Activated T-cell treated with anti-CD3 and anti-CD28 coated beads, Interleukin-2, amount 50 U/mL, for 4 hours (primary cell): ENCODE data around the gene EMC7. TPM values are rescaled to one million over a fixed set of nuclear protein-coding genes. Genes with fewer than 3 reads are reported as not detected.

ENCODE experiments used
- ATAC-seq, 2 donors: fragments of 200-7000 bp; cut with Tn5 transposase; one replicate each; pipeline ENCODE4 v1.10.0; 2021
- DNase-seq: peaks from one replicate; pipeline ENCODE4 v3.0.0-alpha.2; 2020
- H3K27me3 Mint-ChIP-seq: one replicate; pipeline ENCODE4 v1.8.0; 2021; ENCODE audit warnings: low read depth, mixed read lengths
- H3K36me3 Mint-ChIP-seq: one replicate; pipeline ENCODE4 v1.8.0; 2022; ENCODE audit warnings: mixed read lengths; ENCODE audit not compliant: insufficient read depth
- H3K4me1 Mint-ChIP-seq: one replicate; pipeline ENCODE4 v1.8.0; 2021; ENCODE audit warnings: low read depth, mixed read lengths
- H3K4me3 Mint-ChIP-seq: one replicate; pipeline ENCODE4 v1.8.0; 2021; ENCODE audit warnings: mild to moderate bottlenecking, moderate library complexity, mixed read lengths
- H3K9me3 Mint-ChIP-seq: one replicate; pipeline ENCODE4 v1.8.0; 2021; ENCODE audit warnings: mixed read lengths
- total RNA-seq, 3 donors: library from RNA; stranded (reverse); gene quantifications; one replicate each; pipeline ENCODE4 v1.2.1, GENCODE V29; 2021

EMC7 gene
- total RNA-seq, 3 donors from 2014 or later, result 73.4 to 77.6 (median 75.0) TPM

DNA sequence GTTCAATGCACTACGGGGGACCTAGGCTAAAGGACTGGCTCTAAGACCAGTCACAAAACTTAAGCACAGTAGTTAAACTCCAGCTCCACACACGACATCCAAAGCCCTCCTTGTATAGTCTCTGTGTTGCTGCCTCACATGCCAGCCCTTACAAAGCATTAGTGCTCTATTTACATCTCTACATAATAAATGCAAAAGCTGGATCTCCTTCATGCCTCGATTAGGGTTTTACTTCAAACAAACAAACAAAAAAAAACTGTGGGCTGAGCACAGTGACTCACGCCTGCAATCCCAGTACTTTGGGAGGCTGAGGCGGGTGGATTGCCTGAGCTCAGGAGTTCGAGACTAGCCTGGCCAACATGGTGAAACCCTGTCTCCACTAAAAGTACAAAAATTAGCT is 9.8 kb upstream of the EMC7 start:
- peaks cover 15% of the 10 kb centered on the region for H3K27me3 Mint-ChIP-seq
- no peak overlapping the region for H3K4me3 Mint-ChIP-seq
- H3K4me1 Mint-ChIP-seq, result no peaks in the 10 kb centered on the region
- H3K9me3 Mint-ChIP-seq, result no peaks in the 10 kb centered on the region
- DNase-seq, result no peak
- ATAC-seq, result no peak
- no peaks in the 10 kb centered on the region for H3K36me3 Mint-ChIP-seq

DNA sequence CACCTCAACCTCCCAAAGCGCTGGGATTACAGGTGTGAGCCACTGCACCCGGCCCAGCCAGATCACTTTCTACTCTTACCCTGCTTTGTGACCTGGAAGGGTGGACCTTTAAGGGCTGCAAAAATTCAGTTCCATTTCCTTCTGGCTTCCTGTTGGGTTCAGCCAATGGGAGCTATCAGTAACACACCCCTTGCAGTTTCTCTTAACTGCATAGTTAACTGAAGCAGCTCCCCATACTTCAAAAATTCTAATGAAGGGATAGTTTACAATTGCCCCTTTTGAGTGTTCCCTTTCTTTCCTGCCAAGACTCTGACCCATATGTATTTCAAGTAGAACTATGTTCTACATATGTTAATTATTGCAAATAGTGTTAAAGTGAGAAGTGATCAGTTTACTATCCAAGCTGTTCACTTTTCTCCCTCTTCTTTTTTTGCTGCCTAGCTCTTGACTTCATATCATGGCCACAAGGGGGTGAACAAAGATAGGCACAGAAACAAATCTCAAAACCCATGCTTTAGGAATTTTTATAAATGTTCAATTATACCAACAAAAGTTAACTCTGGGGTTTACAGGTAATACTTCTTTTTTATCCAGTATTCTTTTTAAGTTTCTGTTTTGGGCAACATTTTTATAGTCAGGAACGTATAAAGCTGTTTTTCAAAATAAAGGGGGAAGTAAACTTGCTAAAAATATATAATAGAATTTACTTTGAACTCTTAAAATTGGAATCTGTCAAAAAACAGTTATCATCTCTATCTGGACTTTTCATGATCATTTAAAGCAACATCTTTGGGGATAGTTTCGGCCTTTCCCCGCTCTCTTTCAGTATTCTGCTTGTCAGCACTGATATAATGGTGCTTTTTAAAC is 8.4 kb upstream of the EMC7 start:
- no peak for ATAC-seq

GRCh38 chr15:34107315-34107714 is 5.7 kb upstream of the EMC7 start:
- Mint-ChIP-seq H3K27me3 (no peaks in the 10 kb centered on the region), H3K9me3 (peaks cover 4% of the 10 kb centered on the region), H3K4me3 (no peak overlapping the region), H3K36me3 (peaks cover 14% of the 10 kb centered on the region), H3K4me1 (peaks cover 11% of the 10 kb centered on the region)
- no peak for ATAC-seq
- DNase-seq, result no peak

More for the DNA sequence above, 8.4 kb upstream of the EMC7 start:
- Mint-ChIP-seq H3K27me3 (peaks cover 10% of the 10 kb centered on the region), H3K9me3 (peaks cover under 1% of the 10 kb centered on the region), H3K4me3 (no peak overlapping the region), H3K36me3 (peaks cover 2% of the 10 kb centered on the region), H3K4me1 (no peaks in the 10 kb centered on the region)
- no peak for DNase-seq

- Mint-ChIP-seq H3K36me3 (peaks cover 17% of the 10 kb centered on the region), H3K4me1 (peaks cover 16% of the 10 kb centered on the region), H3K9me3 (peaks cover 4% of the 10 kb centered on the region), H3K27me3 (no peaks in the 10 kb centered on the region), H3K4me3 (no peak overlapping the region)
- DNase-seq (no peak), ATAC-seq (no peak)
Observed at GRCh38 chr15:34106423-34106822, 4.8 kb upstream of the EMC7 start.

- Mint-ChIP-seq H3K9me3 (peaks cover 4% of the 10 kb centered on the region), H3K36me3 (peaks cover 17% of the 10 kb centered on the region), H3K27me3 (no peaks in the 10 kb centered on the region), H3K4me1 (peaks cover 36% of the 10 kb centered on the region), H3K4me3 (peak overlapping the region; percentile 100)
- DNase-seq, result no peak
- ATAC-seq, result no peak
Observed at GRCh38 chr15:34102175-34102925, 688 bp upstream of the EMC7 start.

- ATAC-seq (no peak), DNase-seq (no peak)
- Mint-ChIP-seq H3K27me3 (no peaks in the 10 kb centered on the region), H3K9me3 (peaks cover 2% of the 10 kb centered on the region), H3K4me3 (peak overlapping the region; percentile 64), H3K36me3 (peaks cover 19% of the 10 kb centered on the region), H3K4me1 (peaks cover 37% of the 10 kb centered on the region)
Observed at GRCh38 chr15:34099914-34100313, 1.7 kb downstream of the EMC7 start.

- H3K36me3 Mint-ChIP-seq, result peaks cover 26% of the 10 kb centered on the region
- no peak overlapping the region for H3K4me3 Mint-ChIP-seq
Observed at GRCh38 chr15:34085746-34086145, 15.9 kb downstream of the EMC7 start.

GRCh38 chr15:34084086-34084485 is 17.6 kb downstream of the EMC7 start:
- Mint-ChIP-seq H3K4me1 (no peaks in the 10 kb centered on the region), H3K4me3 (no peak overlapping the region), H3K36me3 (peaks cover 26% of the 10 kb centered on the region), H3K9me3 (no peaks in the 10 kb centered on the region), H3K27me3 (no peaks in the 10 kb centered on the region)
- ATAC-seq, result no peak
- no peak for DNase-seq

More at GRCh38 chr15:34085746-34086145, 15.9 kb downstream of the EMC7 start:
- Mint-ChIP-seq H3K4me1 (no peaks in the 10 kb centered on the region), H3K27me3 (no peaks in the 10 kb centered on the region), H3K9me3 (no peaks in the 10 kb centered on the region)
- no peak for DNase-seq
- no peak for ATAC-seq

GRCh38 chr15:34079904-34080303 is 21.8 kb downstream of the EMC7 start:
- H3K4me1 Mint-ChIP-seq, result no peaks in the 10 kb centered on the region
- H3K36me3 Mint-ChIP-seq, result peaks cover 21% of the 10 kb centered on the region
- H3K27me3 Mint-ChIP-seq, result no peaks in the 10 kb centered on the region
- H3K4me3 Mint-ChIP-seq, result no peak overlapping the region
- H3K9me3 Mint-ChIP-seq, result no peaks in the 10 kb centered on the region
- ATAC-seq, result no peak
- DNase-seq, result no peak

- no peak overlapping the region for H3K4me3 Mint-ChIP-seq
- H3K4me1 Mint-ChIP-seq, result no peaks in the 10 kb centered on the region
Observed at GRCh38 chr15:34078900-34079299, 22.8 kb downstream of the EMC7 start.

DNA sequence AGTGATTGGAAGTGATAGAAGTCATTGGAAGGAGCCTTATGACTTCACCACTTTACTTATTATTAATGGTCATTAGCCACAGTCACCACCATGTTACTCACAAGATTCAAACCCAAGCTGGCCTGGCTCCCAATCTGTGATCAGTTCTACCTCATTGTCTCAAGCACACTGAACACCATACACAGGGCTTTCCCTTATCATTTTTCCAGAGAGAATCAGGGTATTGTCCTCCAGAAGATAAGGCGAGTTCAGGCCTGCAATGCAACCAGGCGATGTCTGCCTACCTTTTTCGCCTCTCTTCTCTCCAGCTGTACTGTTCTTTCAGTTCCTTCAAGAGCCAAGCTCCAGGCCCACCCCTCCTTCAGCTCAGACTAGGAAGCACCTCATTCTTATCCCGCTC is 24.9 kb downstream of the EMC7 start:
- Mint-ChIP-seq H3K9me3 (no peaks in the 10 kb centered on the region), H3K4me1 (no peaks in the 10 kb centered on the region), H3K36me3 (peaks cover 10% of the 10 kb centered on the region), H3K4me3 (no peak overlapping the region), H3K27me3 (no peaks in the 10 kb centered on the region)
- DNase-seq, result no peak
- ATAC-seq, result no peak

More at GRCh38 chr15:34078900-34079299, 22.8 kb downstream of the EMC7 start:
- ATAC-seq (no peak), DNase-seq (no peak)
- Mint-ChIP-seq H3K9me3 (no peaks in the 10 kb centered on the region), H3K27me3 (no peaks in the 10 kb centered on the region), H3K36me3 (peaks cover 17% of the 10 kb centered on the region)

GRCh38 chr15:34070003-34070402 is 31.7 kb downstream of the EMC7 start:
- Mint-ChIP-seq H3K4me3 (no peak overlapping the region), H3K36me3 (no peaks in the 10 kb centered on the region), H3K4me1 (no peaks in the 10 kb centered on the region), H3K27me3 (no peaks in the 10 kb centered on the region), H3K9me3 (no peaks in the 10 kb centered on the region)
- DNase-seq, result no peak
- ATAC-seq, result no peak

GRCh38 chr15:34065941-34066340 is 35.7 kb downstream of the EMC7 start:
- no peak for DNase-seq
- Mint-ChIP-seq H3K4me1 (peaks cover 3% of the 10 kb centered on the region), H3K9me3 (no peaks in the 10 kb centered on the region), H3K36me3 (no peaks in the 10 kb centered on the region), H3K4me3 (no peak overlapping the region), H3K27me3 (no peaks in the 10 kb centered on the region)
- ATAC-seq, result no peak

GRCh38 chr15:34065261-34065660 is 36.4 kb downstream of the EMC7 start:
- Mint-ChIP-seq H3K27me3 (no peaks in the 10 kb centered on the region), H3K9me3 (no peaks in the 10 kb centered on the region), H3K36me3 (no peaks in the 10 kb centered on the region), H3K4me1 (peaks cover 3% of the 10 kb centered on the region), H3K4me3 (no peak overlapping the region)
- no peak for DNase-seq
- no peak for ATAC-seq

GRCh38 chr15:34064438-34064837 is 37.2 kb downstream of the EMC7 start:
- Mint-ChIP-seq H3K4me1 (peaks cover 3% of the 10 kb centered on the region), H3K36me3 (no peaks in the 10 kb centered on the region), H3K9me3 (no peaks in the 10 kb centered on the region), H3K4me3 (no peak overlapping the region), H3K27me3 (no peaks in the 10 kb centered on the region)
- no peak for ATAC-seq
- no peak for DNase-seq
